ENCODE measurements around the gene PAX2. TPM values are rescaled to one million over a fixed set of nuclear protein-coding genes. Genes with fewer than 3 reads are reported as not detected.

Gene PAX2
- total and polyA plus RNA-seq, 12 donors = 0.07 to 0.25 (median 0.10) TPM; not detected in 8

GRCh38 chr10:100713049-100713858 lies 32.1 kb upstream of the PAX2 start:
- DNase-seq = no peak
- TF ChIP-seq POLR2A (IDR thresholded peaks at IDR 0.05) (no peak), CTCF (IDR thresholded peaks at IDR 0.05) (no peak)
- H3K4me3 ChIP-seq = no peak overlapping the region
- intact Hi-C loops (cut with DNase I) = no loop called here
- H3K9me3 ChIP-seq (replicated peaks in 1 of 3) = no peaks in the 10 kb centered on the region
- H3K4me1 ChIP-seq (replicated peaks in 1 of 2) = peaks cover 0 to 6% of the 10 kb centered on the region in 2 donors
- no peaks in the 10 kb centered on the region for H3K36me3 ChIP-seq (replicated peaks in 1 of 2)
- H3K27me3 ChIP-seq = peaks cover 83% of the 10 kb centered on the region
- H3K27ac ChIP-seq = no peak overlapping the region
- WGBS, 4 donors = 17 to 36% (median 21%) methylated on average over 22 to 37 of the region's 37 CpGs

DNA sequence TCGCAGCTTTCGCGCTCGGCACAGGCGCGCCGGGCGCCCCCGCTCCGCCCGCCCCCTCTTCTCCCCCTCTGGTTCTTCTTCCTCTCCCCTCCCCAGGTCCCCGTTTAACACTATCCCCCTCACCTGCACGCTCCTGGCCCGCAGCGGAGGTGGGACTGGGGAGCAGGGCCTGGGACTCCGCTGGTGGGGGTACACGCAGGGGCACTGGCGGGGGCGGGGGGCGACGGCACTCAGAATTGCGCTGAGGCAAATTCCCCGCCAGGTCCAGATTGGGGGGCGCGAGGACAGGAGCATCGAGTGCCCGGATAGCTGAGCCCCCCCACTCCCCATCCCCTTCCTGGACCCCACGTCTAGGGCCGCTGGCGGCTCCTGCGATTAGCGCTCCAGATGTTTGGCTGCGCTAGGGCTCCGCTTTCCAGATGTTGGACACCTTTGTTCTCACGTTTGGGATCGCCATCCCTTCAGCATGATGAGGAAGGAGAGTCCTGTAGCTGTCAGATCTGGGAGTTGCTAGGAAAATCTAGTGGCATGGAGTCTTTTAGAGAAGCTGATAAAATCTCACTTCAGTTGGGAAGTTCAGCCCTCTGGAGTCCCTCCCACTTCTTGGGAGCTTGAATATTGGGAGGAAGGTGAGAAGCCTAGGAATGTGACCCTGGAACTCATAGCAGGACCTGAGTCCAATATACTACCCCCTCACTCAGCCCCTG lies 31.4 kb upstream of the PAX2 start:
- Histone ChIP-seq H3K9me3 (replicated peaks in 1 of 3) (no peaks in the 10 kb centered on the region), H3K4me3 (no peak overlapping the region), H3K36me3 (replicated peaks in 1 of 2) (no peaks in the 10 kb centered on the region), H3K27me3 (peaks cover 75% of the 10 kb centered on the region), H3K4me1 (replicated peaks in 1 of 2) (peaks cover 0 to 6% of the 10 kb centered on the region in 2 donors), H3K27ac (no peak overlapping the region)
- DNase-seq = no peak
- no peak for TF ChIP-seq POLR2A (IDR thresholded peaks at IDR 0.05)
- TF ChIP-seq CTCF (IDR thresholded peaks at IDR 0.05) = no peak
- intact Hi-C loops (cut with DNase I) = no loop called here
- WGBS, 4 donors = 6 to 11% (median 9%) methylated on average over 16 to 36 of the region's 36 CpGs

DNA sequence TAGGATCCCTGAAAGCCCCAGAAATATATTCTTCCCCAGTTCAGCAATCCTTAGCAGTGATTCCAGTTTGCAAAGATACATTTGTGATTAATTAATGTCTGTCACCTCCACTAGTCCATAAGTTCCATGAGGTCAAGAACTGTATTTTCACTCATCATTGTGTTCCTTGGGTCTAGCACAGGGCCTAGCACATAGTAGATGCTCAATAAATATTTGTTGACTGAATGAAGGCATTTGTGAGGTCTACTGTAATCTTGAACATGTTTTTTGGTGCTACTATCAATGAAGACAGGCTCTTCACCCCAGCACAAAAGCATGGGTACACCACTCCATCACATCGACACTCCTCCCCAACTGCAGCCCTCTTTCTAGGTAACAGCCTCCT lies 30.8 kb upstream of the PAX2 start:
- Histone ChIP-seq H3K27ac (no peak overlapping the region), H3K9me3 (replicated peaks in 1 of 3) (no peaks in the 10 kb centered on the region), H3K4me3 (no peak overlapping the region), H3K4me1 (replicated peaks in 1 of 2) (peaks cover 0 to 6% of the 10 kb centered on the region in 2 donors), H3K36me3 (replicated peaks in 1 of 2) (no peaks in the 10 kb centered on the region), H3K27me3 (peaks cover 70% of the 10 kb centered on the region)
- DNase-seq = no peak
- TF ChIP-seq POLR2A (IDR thresholded peaks at IDR 0.05) (no peak), CTCF (IDR thresholded peaks at IDR 0.05) (no peak)
- 80 to 93% (median 92%) methylated on average over 1 of the region's 1 CpG for WGBS, 4 donors
- intact Hi-C loops (cut with DNase I) = no loop called here

- 58 to 71% (median 69%) methylated on average over 4 of the region's 4 CpGs for WGBS, 4 donors
- TF ChIP-seq CTCF (IDR thresholded peaks at IDR 0.05) (no peak), POLR2A (IDR thresholded peaks at IDR 0.05) (no peak)
- Histone ChIP-seq H3K36me3 (replicated peaks in 1 of 2) (no peaks in the 10 kb centered on the region), H3K4me1 (replicated peaks in 1 of 2) (peaks cover 0 to 3% of the 10 kb centered on the region in 2 donors), H3K4me3 (no peak overlapping the region), H3K27me3 (peaks cover 70% of the 10 kb centered on the region), H3K27ac (no peak overlapping the region), H3K9me3 (replicated peaks in 1 of 3) (no peaks in the 10 kb centered on the region)
- no peak for DNase-seq
- intact Hi-C loops (cut with DNase I) = no loop called here
These were observed 30.3 kb upstream of the PAX2 start for GRCh38 chr10:100715101-100715444.

Measured in adrenal gland (tissue), 12 donors.